ENCODE measurements around the gene DGKE.
A peak's percentile ranks its signal among the peaks of the same experiment; 100 is the strongest.

DGKE gene

DNA sequence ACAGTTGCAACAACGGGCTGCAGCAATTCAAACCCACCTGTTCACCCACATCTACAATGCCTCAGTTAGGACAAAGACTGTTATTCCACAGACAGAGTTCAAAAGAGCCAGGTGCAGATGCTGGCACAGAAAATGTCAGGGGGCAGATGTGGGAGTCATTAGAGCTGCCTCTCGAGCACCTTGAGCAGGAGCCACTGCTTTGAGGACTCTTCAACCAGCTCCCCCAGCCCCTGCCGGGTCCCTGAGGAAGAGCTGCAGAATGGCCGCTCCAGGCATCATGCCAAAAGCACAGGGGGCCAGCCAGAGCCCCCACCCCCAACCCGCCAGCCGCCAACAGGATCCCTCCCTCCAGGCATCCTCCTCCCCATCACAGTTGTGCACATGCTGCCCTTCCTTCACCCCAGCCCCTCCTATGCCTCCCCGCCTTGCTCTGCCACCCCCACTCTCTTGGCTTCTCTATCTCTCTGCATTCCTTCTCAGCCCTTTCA is 21.0 kb upstream of the DGKE start:
- no peak for DNase-seq (ENCODE audit: low read depth in 2 of 2)

- no peak for DNase-seq (ENCODE audit: low read depth in 2 of 2)
Measured at GRCh38 chr17:56815711-56816110, 18.2 kb upstream of the DGKE start.

GRCh38 chr17:56817066-56817465 is 16.9 kb upstream of the DGKE start:
- DNase-seq (ENCODE audit: low read depth in 2 of 2): no peak

- no peak for DNase-seq (ENCODE audit: low read depth in 2 of 2)
Measured at GRCh38 chr17:56819030-56819429, 14.9 kb upstream of the DGKE start.

DNA sequence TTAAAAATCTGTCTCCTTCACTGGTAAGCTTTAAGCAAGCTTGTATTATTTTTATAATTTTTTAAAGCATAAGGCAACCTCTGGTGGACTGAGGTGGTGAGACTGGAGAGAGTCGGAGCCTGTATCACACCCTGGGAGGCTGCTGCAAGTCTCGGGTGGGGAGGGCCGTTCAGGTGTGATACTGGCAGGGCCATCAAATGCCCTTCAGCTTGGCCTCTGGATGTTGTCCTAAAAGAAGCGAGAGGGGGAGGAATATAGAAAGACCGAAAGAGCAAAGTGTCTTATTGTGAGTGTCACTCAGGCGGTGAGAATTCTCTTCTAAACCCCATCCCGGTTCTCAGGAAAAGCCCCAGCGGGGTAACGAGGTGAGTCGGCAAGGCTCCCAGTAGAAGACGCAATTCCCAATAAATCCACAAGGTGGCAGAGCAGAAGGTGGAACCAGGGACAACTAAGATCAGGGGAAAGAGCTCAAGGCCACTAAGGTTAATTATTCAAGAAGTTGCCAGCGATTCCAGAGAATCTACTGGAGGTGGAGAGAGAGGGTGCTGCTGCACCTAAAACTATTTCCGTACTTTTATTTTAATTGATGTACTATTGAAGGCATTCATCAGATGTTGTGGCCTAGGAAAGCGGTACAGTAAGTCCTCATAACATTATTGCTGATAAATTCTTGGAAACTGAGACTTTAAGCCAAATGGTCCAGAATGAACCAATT is 14.4 kb upstream of the DGKE start:
- peak; percentile 34 to 36 for DNase-seq (ENCODE audit: low read depth in 2 of 2)

DNA sequence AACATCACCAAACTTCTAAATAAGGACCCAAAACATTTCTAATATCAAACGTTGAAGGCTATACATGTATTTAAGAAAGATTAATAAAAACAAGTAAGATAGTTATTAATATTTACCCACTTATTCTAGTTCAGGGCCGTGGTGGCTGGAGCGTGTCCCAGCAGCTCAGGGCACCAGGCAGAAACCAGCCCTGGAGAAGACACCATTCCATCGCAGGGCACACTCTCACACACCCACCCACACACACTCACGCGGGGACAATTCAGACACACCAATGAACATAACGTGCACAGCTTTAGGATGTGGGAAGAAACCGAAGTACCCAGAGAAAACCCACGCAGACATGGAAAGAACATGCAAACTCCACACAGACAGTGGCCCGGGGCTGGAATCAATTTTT is 13.7 kb upstream of the DGKE start:
- DNase-seq (ENCODE audit: low read depth in 2 of 2): no peak

DNA sequence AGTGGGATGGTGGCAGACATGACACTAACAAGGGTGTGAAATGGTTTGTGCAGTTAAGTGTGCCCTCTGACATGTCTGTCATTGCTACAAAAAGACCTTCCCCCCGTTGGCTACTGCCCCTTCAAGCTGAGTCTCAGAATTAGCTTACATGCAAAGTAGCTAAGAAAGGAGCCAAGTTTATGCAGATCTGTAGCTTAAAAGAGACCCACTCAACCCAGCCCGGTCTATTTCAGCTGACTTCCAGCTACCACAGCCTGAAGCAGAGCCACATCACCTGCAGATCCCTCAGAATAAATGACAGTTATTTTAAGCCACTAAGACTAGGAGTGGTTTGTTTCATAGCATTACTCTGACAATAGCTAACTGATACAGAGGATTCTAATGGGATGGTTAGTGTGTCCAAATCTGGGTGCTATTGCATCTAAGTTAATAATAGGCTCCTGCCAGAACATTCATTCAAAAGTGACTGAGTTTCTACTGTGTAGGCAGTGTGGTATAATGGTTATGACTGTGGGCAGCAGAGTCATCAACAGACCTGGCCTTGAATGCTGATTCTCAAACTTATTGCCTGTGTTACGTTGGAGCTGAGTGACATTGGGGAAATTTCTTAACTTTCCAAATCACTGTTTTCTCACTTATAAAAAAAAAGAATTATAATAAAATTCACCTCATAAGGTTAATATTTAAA is 12.0 kb upstream of the DGKE start:
- DNase-seq (ENCODE audit: low read depth in 2 of 2): no peak

DNA sequence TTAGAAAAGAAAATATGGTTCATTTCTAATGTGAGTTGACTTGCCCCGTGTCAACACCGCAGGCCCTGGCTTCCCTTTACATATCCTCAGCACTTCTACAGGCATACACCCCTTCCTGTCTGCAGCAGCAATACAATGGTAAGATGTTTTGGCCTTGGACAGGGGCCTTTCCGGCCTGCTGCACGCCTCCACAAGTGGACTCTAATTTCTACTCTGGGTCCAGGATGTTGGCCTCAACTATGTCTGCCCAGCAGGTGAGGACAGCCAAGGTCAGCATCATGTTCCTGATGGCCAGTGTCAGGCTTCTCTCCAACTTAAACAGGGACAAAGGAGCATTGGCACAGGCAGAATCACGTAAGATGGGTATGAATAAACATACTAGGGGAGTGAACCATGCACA is 11.2 kb upstream of the DGKE start:
- DNase-seq (ENCODE audit: low read depth in 2 of 2): no peak

- DNase-seq (ENCODE audit: low read depth in 2 of 2): no peak
Measured at GRCh38 chr17:56823848-56824247, 10.1 kb upstream of the DGKE start.

GRCh38 chr17:56824503-56824902 is 9.4 kb upstream of the DGKE start:
- DNase-seq (ENCODE audit: low read depth in 2 of 2): no peak

- DNase-seq (ENCODE audit: low read depth in 2 of 2): no peak
Measured at GRCh38 chr17:56826611-56827414, 7.1 kb upstream of the DGKE start.

DNA sequence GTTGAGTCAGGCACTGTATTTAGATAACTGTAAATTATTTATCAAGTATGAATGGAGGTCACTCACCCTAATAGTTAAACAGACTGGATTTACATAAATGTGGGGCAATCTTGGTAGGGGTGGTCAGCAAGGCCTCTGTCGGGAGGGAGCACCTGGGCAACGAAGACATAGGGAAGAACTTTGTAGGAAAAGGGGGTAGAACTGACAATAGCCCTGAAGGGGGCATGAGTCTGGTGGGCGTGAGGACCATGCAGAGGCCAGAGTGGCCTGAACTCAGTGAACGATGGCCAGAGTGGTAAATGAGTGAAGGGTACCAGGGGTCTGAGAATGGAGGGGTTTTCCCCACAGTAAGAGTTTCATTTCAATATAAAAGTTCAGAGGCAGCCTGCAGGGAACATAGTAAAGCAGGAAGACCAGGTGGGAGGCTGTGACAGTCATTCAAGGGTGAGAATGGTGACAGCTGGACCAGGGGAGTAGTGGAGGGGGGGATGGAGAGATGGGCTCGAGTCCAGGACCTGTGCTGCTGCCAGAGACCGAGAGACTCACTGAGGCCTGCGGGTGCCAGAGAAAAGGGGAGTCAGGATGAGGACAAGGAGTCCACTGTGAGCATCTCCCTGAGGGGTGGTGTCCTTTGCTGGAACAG is 3.1 kb upstream of the DGKE start:
- no peak for DNase-seq (ENCODE audit: low read depth in 2 of 2)

DNA sequence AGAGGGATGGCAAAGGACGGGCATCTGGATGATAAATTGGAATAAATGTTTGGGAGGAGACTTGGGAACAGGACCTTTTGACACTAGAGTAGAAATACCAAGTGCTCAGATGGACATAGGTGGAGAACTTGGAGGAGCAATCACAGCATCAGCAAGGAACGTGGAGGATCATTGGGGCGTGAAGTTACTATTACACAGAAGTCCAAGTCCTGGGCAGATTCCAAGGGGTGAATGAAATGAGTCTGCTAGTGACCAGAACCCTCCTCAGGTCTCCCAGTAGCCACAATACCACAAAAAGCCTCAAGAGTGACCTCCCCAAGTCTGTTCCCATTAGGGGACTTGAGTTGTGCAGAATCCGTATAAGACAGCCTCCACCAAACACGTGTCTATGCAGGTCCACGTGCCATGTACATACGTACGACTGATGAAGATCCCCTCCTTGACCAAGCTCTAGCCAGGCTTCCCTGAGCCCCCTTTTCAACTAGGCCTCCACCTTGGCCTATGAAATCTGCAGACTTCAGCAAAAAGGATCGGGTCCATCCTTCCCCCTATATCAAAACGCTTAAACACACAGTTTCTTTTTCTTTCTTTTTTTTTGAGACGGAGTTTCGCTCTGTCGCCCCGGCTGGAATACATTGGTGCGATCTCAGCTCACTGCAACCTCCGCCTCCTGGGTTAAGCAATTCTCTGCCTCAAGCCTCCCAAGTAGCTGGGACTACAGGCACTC is 2.4 kb upstream of the DGKE start:
- no peak for DNase-seq (ENCODE audit: low read depth in 2 of 2)

- DNase-seq (ENCODE audit: low read depth in 2 of 2): no peak
Measured at GRCh38 chr17:56832446-56832845, 1.5 kb upstream of the DGKE start.

DNA sequence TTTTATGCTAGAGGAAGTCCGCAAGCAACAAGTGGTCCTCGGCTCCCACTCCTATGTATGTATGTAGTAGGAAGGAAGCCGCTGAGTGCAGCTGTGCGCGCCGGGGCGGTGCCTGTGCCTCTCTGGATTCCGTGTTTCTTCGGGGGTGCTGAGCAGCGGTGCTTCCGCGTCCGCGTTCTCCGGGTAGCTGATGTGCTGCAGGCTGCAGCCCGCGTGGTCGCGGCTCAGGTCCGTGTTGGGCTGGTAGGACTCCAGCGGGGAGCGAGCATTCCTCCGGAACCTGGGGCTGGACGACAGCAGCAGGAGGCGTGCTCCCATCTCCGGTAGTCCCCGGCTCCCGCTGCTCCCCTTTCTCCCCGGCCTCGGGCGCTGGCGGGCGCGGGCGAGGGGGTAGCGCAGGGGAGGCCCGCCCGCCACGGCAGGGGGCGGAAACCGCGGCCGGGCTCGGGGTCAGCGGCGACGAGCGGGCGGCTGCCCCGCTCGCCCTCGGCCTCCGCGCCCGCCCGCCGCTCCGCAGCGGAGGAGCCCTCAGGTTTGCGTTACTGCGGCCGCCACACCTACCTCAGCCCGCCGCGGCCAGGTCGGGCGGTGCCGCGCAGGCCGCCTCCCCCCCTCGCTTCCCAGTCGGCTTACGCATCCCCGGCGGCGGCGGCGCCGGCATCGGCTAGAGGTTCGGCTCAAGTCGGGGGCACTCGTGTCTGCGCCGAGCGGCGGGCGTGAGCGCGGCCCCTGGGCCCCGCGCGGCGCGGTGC is 718 bp upstream of the DGKE start:
- no peak for DNase-seq (ENCODE audit: low read depth in 2 of 2)

DNA sequence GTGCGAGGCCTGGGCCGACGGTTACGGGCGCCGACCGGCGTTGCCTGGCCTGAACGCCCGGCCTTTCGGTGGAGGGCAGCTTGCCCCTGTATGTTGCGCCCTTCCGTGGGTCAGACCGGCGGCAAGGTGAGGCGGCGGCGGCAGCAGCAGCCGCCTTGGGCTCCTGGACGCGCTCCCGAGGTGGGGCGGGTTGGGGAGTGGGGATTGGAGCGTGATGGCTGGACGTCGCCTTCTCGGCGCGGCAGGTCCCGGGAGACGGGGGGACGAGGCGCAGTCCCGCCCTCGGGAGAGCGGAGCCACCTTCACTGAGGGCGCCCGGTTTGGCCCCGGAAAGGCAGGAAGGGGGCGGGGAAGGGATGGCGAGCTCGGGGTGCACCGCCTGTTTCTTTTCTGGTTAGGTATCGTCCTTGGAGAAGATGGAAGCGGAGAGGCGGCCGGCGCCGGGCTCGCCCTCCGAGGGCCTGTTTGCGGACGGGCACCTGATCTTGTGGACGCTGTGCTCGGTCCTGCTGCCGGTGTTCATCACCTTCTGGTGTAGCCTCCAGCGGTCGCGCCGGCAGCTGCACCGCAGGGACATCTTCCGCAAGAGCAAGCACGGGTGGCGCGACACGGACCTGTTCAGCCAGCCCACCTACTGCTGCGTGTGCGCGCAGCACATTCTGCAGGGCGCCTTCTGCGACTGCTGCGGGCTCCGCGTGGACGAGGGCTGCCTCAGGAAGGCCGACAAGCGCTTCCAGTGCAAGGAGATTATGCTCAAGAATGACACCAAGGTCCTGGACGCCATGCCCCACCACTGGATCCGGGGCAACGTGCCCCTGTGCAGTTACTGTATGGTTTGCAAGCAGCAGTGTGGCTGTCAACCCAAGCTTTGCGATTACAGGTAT is 671 bp downstream of the DGKE start:
- no peak for DNase-seq (ENCODE audit: low read depth in 2 of 2)

- DNase-seq (ENCODE audit: low read depth in 2 of 2): no peak
Measured at GRCh38 chr17:56835264-56835585, 1.3 kb downstream of the DGKE start.

DNA sequence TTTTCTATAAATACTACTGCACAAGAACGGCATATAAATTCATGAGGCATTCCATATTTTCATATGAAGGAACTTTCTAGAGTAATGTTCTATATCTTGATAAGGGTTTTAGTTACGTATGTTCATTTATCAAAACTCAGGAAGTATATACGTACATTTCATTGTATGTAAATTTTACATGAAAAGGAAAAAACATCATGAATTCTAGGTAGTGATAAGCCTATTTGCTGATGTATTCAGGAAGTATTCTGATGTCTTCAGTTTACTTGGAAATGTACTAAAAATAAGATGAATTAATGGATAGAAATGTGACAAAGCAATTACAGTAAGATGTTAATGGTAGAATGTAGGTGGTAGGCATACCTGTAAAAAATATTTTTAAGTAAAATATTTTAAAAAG is 4.7 kb downstream of the DGKE start:
- DNase-seq (ENCODE audit: low read depth in 2 of 2): no peak

- no peak for DNase-seq (ENCODE audit: low read depth in 2 of 2)
Measured at GRCh38 chr17:56842577-56842976, 8.6 kb downstream of the DGKE start.

DNA sequence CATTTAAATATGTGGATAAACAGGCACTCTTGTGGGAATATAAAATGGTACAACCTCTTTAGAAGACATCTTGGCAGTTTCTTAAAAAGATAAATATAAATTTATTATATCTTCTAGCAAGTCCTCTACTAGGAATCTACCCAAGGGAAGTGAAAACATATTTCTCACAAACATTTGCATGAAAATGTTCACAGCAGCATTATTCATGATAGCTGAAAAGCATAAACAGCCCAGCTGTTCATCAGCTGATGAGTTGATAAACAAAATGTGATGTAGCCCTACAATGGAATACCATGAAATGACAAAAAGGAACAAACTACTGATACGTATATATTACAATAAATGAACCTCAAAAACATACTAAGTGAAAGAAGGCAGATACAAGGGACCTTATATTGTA is 12.0 kb downstream of the DGKE start:
- DNase-seq (ENCODE audit: low read depth in 2 of 2): no peak

All from fibroblast of skin of left quadriceps (primary cell).